ENCODE data around the gene TEX14.

- TF ChIP-seq POLR2A (IDR thresholded peaks at IDR 0.05) (no peak), CTCF (IDR thresholded peaks at IDR 0.05) (no peak)
These were observed 23.8 kb downstream of the TEX14 start for GRCh38 chr17:58667934-58668597.

All from transverse colon (tissue), 3 donors.